HCT116 (cell line): ENCODE results near the gene CHRNB4. TPM values are rescaled to one million over a fixed set of nuclear protein-coding genes. Genes with fewer than 3 reads are reported as not detected.

ENCODE experiments used
- ATAC-seq: fragments of 200-7000 bp; cut with Tn5 transposase; 2 replicates; pipeline ENCODE4 v1.9.1; 2020; ENCODE audit warnings: mild to moderate bottlenecking, moderate library complexity
- BruUV-seq: library from RNA; stranded (reverse); fragments of 400-500 nt; replicated peaks from 2 replicates; lab custom pipeline; 2021; lab: Mats Ljungman, UMichigan
- CTCF ChIA-PET: fragments of 300-600 bp; sonication (Branson Sonifier 250); formaldehyde crosslinking; loops from one replicate; lab custom pipeline; 2021; ENCODE audit warnings: antibody characterized with exemption; lab: Charles Lee
- POLR2A ChIA-PET: fragments of 300-600, 350-600 bp; sonication (Branson Sonifier 250); formaldehyde crosslinking; loops from one replicate; lab custom pipeline; 2021; ENCODE audit warnings: antibody characterized with exemption; lab: Charles Lee
- RAD21 ChIA-PET, 2 experiments: fragments of 300-600 bp; sonication (Branson Sonifier 250); formaldehyde crosslinking; loops; one replicate each; lab custom pipeline; 2023; ENCODE audit warnings: low total read pairs in 2 of 2; ENCODE audit not compliant: uncharacterized antibody in 2 of 2, unreplicated experiment in 2 of 2, low non-redundant PET in 1 of 2; lab: Charles Lee
- DNase-seq: peaks from one replicate; pipeline ENCODE4 v3.0.0-alpha.2; 2010; ENCODE audit warnings: low read depth, low spot score
- H2AFZ ChIP-seq: fragments of 200-600 bp; shearing (Covaris generic), sonication (generic); 2 replicates; pipeline ENCODE4 v1.6.1; 2017; ENCODE audit warnings: low read depth, mixed run types, mixed read lengths, antibody characterized with exemption, low read length; ENCODE audit not compliant: poor library complexity, severe bottlenecking
- H3K27ac ChIP-seq: 2 replicates; pipeline ENCODE4 v1.5.1; 2012; ENCODE audit warnings: low read depth, low read length
- H3K27me3 ChIP-seq: fragments of 200-600 bp; sonication (generic); 2 replicates; pipeline ENCODE4 v1.6.1; 2016; ENCODE audit warnings: mixed run types, low read length, mixed read lengths; ENCODE audit not compliant: insufficient read depth
- H3K36me3 ChIP-seq, 2 experiments: fragments of 200-500 bp in 1 of 2; fragments of 200-600 bp in 1 of 2; sonication (Bioruptor generic) in 1 of 2; sonication (generic) in 1 of 2; 2 replicates each; pipeline versions ENCODE4 v1.5.1 to v1.6.1; 2014 to 2016; ENCODE audit warnings: low read length in 2 of 2, inconsistent platforms in 1 of 2, mixed read lengths in 1 of 2, mixed run types in 1 of 2; ENCODE audit not compliant: insufficient read depth in 2 of 2, control insufficient read depth in 1 of 2
- H3K4me1 ChIP-seq, 2 experiments: fragments of 200-600 bp in 1 of 2; sonication (generic) in 1 of 2; 2 replicates each; pipeline versions ENCODE4 v1.5.1 to v1.6.1; 2012 to 2017; ENCODE audit warnings: low read length in 2 of 2, inconsistent platforms in 1 of 2, mild to moderate bottlenecking in 1 of 2, mixed read lengths in 1 of 2, mixed run types in 1 of 2, moderate library complexity in 1 of 2; ENCODE audit not compliant: insufficient read depth in 2 of 2, control insufficient read depth in 1 of 2
- H3K4me2 ChIP-seq: fragments of 200-600 bp; sonication (generic); 2 replicates; pipeline ENCODE4 v1.6.1; 2017; ENCODE audit warnings: mixed run types, low read length, mixed read lengths
- H3K4me3 ChIP-seq, 2 experiments: fragments of 200-600 bp in 1 of 2; sonication (generic) in 1 of 2; replicated peaks in 1 of 2; 2 replicates each; pipeline ENCODE4 v1.5.1; 2011 to 2016; ENCODE audit warnings: low read length in 2 of 2, control low read depth in 1 of 2, low read depth in 1 of 2, mild to moderate bottlenecking in 1 of 2, mixed read lengths in 1 of 2, mixed run types in 1 of 2
- H3K79me2 ChIP-seq: fragments of 200-600 bp; sonication (generic); 2 replicates; pipeline ENCODE4 v1.6.1; 2017; ENCODE audit warnings: mild to moderate bottlenecking, mixed run types, low read length, moderate library complexity, mixed read lengths; ENCODE audit not compliant: insufficient read depth
- H3K9ac ChIP-seq: fragments of 200-600 bp; sonication (generic); 2 replicates; pipeline ENCODE4 v1.6.1; 2016; ENCODE audit warnings: low read length, mixed read lengths
- H3K9me2 ChIP-seq: fragments of 200-600 bp; sonication (generic), shearing (Covaris generic); 2 replicates; pipeline ENCODE4 v1.6.1; 2017; ENCODE audit warnings: mixed run types, mild to moderate bottlenecking, moderate library complexity; ENCODE audit not compliant: insufficient read depth
- H3K9me3 ChIP-seq, 2 experiments: fragments of 200-500 bp in 1 of 2; fragments of 200-600 bp in 1 of 2; sonication (Bioruptor generic) in 1 of 2; sonication (generic) in 1 of 2; 2 replicates each; pipeline ENCODE4 v1.6.1; 2014 to 2017; ENCODE audit warnings: low read length in 2 of 2, mixed read lengths in 2 of 2, inconsistent platforms in 1 of 2, low read depth in 1 of 2, mild to moderate bottlenecking in 1 of 2, mixed run types in 1 of 2, moderate library complexity in 1 of 2; ENCODE audit not compliant: control insufficient read depth in 1 of 2, insufficient read depth in 1 of 2
- H4K20me1 ChIP-seq: fragments of 200-600 bp; sonication (generic), shearing (Covaris generic); 2 replicates; pipeline ENCODE4 v1.6.1; 2017; ENCODE audit warnings: mixed run types, mild to moderate bottlenecking, moderate library complexity; ENCODE audit not compliant: insufficient read depth
- CEBPB ChIP-seq: IDR thresholded peaks from 2 replicates; pipeline ENCODE4 v1.6.1; 2012; ENCODE audit warnings: low read depth
- CTCF ChIP-seq, 3 experiments: fragments of 200-600 bp in 1 of 3; sonication (generic) in 1 of 3; IDR thresholded peaks in 2 of 3; conservative IDR thresholded peaks in 1 of 3; 2 replicates each; pipeline ENCODE4 v1.5.1; 2012 to 2017; ENCODE audit warnings: low read depth in 2 of 3, low read length in 2 of 3, antibody characterized with exemption in 1 of 3, borderline replicate concordance in 1 of 3, control low read depth in 1 of 3, mild to moderate bottlenecking in 1 of 3, mixed read lengths in 1 of 3, mixed run types in 1 of 3, moderate library complexity in 1 of 3; ENCODE audit not compliant: insufficient read depth in 1 of 3
- EGR1 ChIP-seq: IDR thresholded peaks from 2 replicates; pipeline ENCODE4 v1.6.1; 2012; ENCODE audit warnings: low read depth
- ELF1 ChIP-seq: IDR thresholded peaks from 2 replicates; pipeline ENCODE4 v1.6.1; 2012; ENCODE audit warnings: low read depth, borderline replicate concordance
- EZH2 ChIP-seq: fragments of 200-600 bp; sonication (generic); IDR thresholded peaks from 2 replicates; pipeline ENCODE4 v1.6.1; 2017; ENCODE audit warnings: antibody characterized with exemption, mixed run types
- FOSL1 ChIP-seq: IDR thresholded peaks from 2 replicates; pipeline ENCODE4 v1.6.1; 2012; ENCODE audit warnings: low read depth
- POLR2A ChIP-seq: IDR thresholded peaks from 2 replicates; pipeline ENCODE4 v1.7.0; 2011; ENCODE audit warnings: borderline replicate concordance; ENCODE audit not compliant: insufficient read depth, insufficient read length; ENCODE audit errors: extremely low read depth
- RAD21 ChIP-seq: IDR thresholded peaks from 2 replicates; pipeline ENCODE4 v1.6.1; 2012; ENCODE audit warnings: low read depth, mild to moderate bottlenecking
- REST ChIP-seq: IDR thresholded peaks from 2 replicates; pipeline ENCODE4 v1.6.1; 2012; ENCODE audit warnings: low read depth
- SIN3A ChIP-seq: IDR thresholded peaks from 2 replicates; pipeline ENCODE4 v1.6.1; 2012; ENCODE audit warnings: low read depth
- TCF7L2 ChIP-seq: IDR thresholded peaks from 2 replicates; pipeline ENCODE4 v1.7.0; 2011; ENCODE audit warnings: borderline replicate concordance, inconsistent platforms; ENCODE audit not compliant: insufficient read depth, insufficient read length; ENCODE audit errors: extremely low read depth
- YY1 ChIP-seq: IDR thresholded peaks from 2 replicates; pipeline ENCODE4 v1.6.1; 2011; ENCODE audit warnings: low read length, low read depth, moderate library complexity, mild to moderate bottlenecking; ENCODE audit not compliant: insufficient replicate concordance; ENCODE audit errors: extremely low read depth
- ZFX ChIP-seq: fragments of 450-650 bp; IDR thresholded peaks from 2 replicates; pipeline ENCODE4 v1.6.1; 2017
- ZNF274 ChIP-seq: fragments of 200-500 bp; sonication (Bioruptor generic); IDR thresholded peaks from 2 replicates; pipeline ENCODE4 v1.6.1; 2014; ENCODE audit warnings: mild to moderate bottlenecking, low read depth, low read length, inconsistent platforms
- intact Hi-C: fragments of 100-400 bp; cut with micrococcal nuclease; formaldehyde crosslinking; loops from 2 replicates; pipeline ENCODE4 v1.10.0; 2022
- total RNA-seq: library from RNA; stranded (reverse); gene quantifications from one replicate; pipeline ENCODE4 v1.2.1, GENCODE V29; 2021; ENCODE audit not compliant: unreplicated experiment

Gene CHRNB4
- total RNA-seq, 1 experiment from 2014 or later, result 2.0 TPM

DNA sequence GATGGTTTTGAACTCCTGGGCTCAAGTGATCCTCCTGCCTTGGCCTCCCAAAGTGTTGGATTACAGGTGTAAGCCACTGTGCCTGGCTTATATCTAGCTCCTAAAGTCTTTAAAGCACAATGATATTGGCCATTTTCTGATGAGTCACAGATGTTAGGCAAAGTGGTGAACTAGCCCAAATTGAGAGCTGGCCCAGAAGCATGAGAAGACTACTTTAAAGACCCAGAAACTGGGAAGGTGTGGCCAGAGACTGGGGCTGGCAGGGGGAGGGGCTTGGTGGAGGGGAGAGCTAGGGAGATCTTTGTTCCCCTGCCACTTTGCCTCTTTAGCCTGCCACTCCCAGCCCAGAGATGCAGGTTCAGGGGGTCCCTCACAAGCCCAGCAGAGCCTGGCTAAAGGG, 41.8 kb downstream of the CHRNB4 start:
- RAD21 ChIA-PET, result no interaction called here
- no peak for TF ChIP-seq RAD21
- no peak for TF ChIP-seq REST
- TF ChIP-seq ELF1, result no peak
- no peak for TF ChIP-seq YY1
- TF ChIP-seq POLR2A, result no peak
- TF ChIP-seq FOSL1, result no peak
- no peak for TF ChIP-seq EGR1
- TF ChIP-seq CEBPB, result no peak
- TF ChIP-seq ZNF274, result no peak
- no peak for TF ChIP-seq TCF7L2
- TF ChIP-seq ZFX, result no peak
- TF ChIP-seq CTCF (IDR thresholded peaks at IDR 0.05 in 2 of 3, conservative IDR thresholded peaks at IDR 0.05 in 1 of 3; ENCODE audit: borderline replicate concordance in 1 of 3, insufficient read depth in 1 of 3, low read depth in 2 of 3, low read length in 2 of 3), result no peak
- no peak for TF ChIP-seq SIN3A
- TF ChIP-seq EZH2, result no peak
- H2AFZ ChIP-seq, result no peak overlapping the region
- no peaks in the 10 kb centered on the region for H3K4me1 ChIP-seq
- H3K27ac ChIP-seq, result no peak overlapping the region
- no peaks in the 10 kb centered on the region for H3K9me3 ChIP-seq
- H3K4me2 ChIP-seq, result no peak overlapping the region
- no peaks in the 10 kb centered on the region for H3K79me2 ChIP-seq
- POLR2A ChIA-PET, result no interaction called here
- CTCF ChIA-PET, result no interaction called here
- H3K4me3 ChIP-seq, result no peak overlapping the region
- no peaks in the 10 kb centered on the region for H3K9me2 ChIP-seq
- H4K20me1 ChIP-seq, result no peaks in the 10 kb centered on the region
- DNase-seq (no peak), ATAC-seq (no peak)
- no TSS peak for BruUV-seq
- no peak overlapping the region for H3K9ac ChIP-seq
- intact Hi-C loops, result no loop called here
- H3K27me3 ChIP-seq, result no peaks in the 10 kb centered on the region
- H3K36me3 ChIP-seq, result no peaks in the 10 kb centered on the region; a peak in 1 of 4 replicates
